Measurements from ENCODE around the gene TSPEAR. TPM values are rescaled to one million over a fixed set of nuclear protein-coding genes. Genes with fewer than 3 reads are reported as not detected.
"Not testable (repeated sequence)": the region's sequence is repeated elsewhere in the genome, so short reads cannot be mapped to it uniquely, and the experiment has no call there.

TSPEAR gene
- total RNA-seq, 6 experiments from 2014 or later: not detected

- DNase-seq: no peak
- no peaks in the 10 kb centered on the region; the same call in none of the 2 replicates for H3K9me3 Mint-ChIP-seq
- no peak overlapping the region for H3K27ac Mint-ChIP-seq
- peaks cover 16% of the 10 kb centered on the region for H3K27me3 Mint-ChIP-seq (ENCODE audit: insufficient read depth)
- H3K4me1 Mint-ChIP-seq (ENCODE audit: low read depth): peaks cover 9% of the 10 kb centered on the region; the same call in 1 of the 2 replicates
- H3K4me3 Mint-ChIP-seq: no peak overlapping the region
- no peaks in the 10 kb centered on the region for H3K36me3 Mint-ChIP-seq (ENCODE audit: low read depth)
- TF ChIP-seq CTCF (IDR thresholded peaks at IDR 0.05): 0 out of 2 replicates have a peak, but pooled peaks have one; percentile 9
Observed at GRCh38 chr21:44596068-44596725, 115.2 kb downstream of the TSPEAR start.

GRCh38 chr21:44595524-44595923 is 115.8 kb downstream of the TSPEAR start:
- no peak for DNase-seq
- H3K4me1 Mint-ChIP-seq (ENCODE audit: low read depth): peaks cover 9% of the 10 kb centered on the region; the same call in 1 of the 2 replicates
- H3K27ac Mint-ChIP-seq: no peak overlapping the region
- H3K4me3 Mint-ChIP-seq: no peak overlapping the region
- no peaks in the 10 kb centered on the region for H3K36me3 Mint-ChIP-seq (ENCODE audit: low read depth)
- TF ChIP-seq CTCF (IDR thresholded peaks at IDR 0.05): no peak
- H3K9me3 Mint-ChIP-seq: no peaks in the 10 kb centered on the region; the same call in none of the 2 replicates
- peaks cover 14% of the 10 kb centered on the region for H3K27me3 Mint-ChIP-seq (ENCODE audit: insufficient read depth)

- no peaks in the 10 kb centered on the region for H3K36me3 Mint-ChIP-seq (ENCODE audit: low read depth)
- H3K4me1 Mint-ChIP-seq (ENCODE audit: low read depth): peaks cover 9% of the 10 kb centered on the region; the same call in 1 of the 2 replicates
- DNase-seq: no peak
- H3K27ac Mint-ChIP-seq: no peak overlapping the region
- peaks cover 9% of the 10 kb centered on the region for H3K27me3 Mint-ChIP-seq (ENCODE audit: insufficient read depth)
- no peak overlapping the region for H3K4me3 Mint-ChIP-seq
- peaks cover 2% of the 10 kb centered on the region for H3K9me3 Mint-ChIP-seq
- no peak for TF ChIP-seq CTCF (IDR thresholded peaks at IDR 0.05)
Observed at GRCh38 chr21:44594406-44594916, 116.9 kb downstream of the TSPEAR start.

- Mint-ChIP-seq H3K27me3 (ENCODE audit: insufficient read depth) (peaks cover 8% of the 10 kb centered on the region), H3K4me1 (ENCODE audit: low read depth) (peaks cover 9% of the 10 kb centered on the region; the same call in 1 of the 2 replicates), H3K27ac (no peak overlapping the region), H3K9me3 (peaks cover 5% of the 10 kb centered on the region), H3K36me3 (ENCODE audit: low read depth) (no peaks in the 10 kb centered on the region), H3K4me3 (no peak overlapping the region)
- TF ChIP-seq CTCF (IDR thresholded peaks at IDR 0.05): no peak
- no peak for DNase-seq
Observed at GRCh38 chr21:44593598-44594405, 117.6 kb downstream of the TSPEAR start.

GRCh38 chr21:44592446-44593311 is 118.7 kb downstream of the TSPEAR start, which contains the start of gene KRTAP10-6:
Gene KRTAP10-6, minus strand, starts transcription at chr21:44592505. Its CDS starts 21 bp downstream, at chr21:44592484.
- H3K27me3 Mint-ChIP-seq (ENCODE audit: insufficient read depth): peaks cover 8% of the 10 kb centered on the region
- DNase-seq: no peak
- H3K9me3 Mint-ChIP-seq: peaks cover 5% of the 10 kb centered on the region; the same call in 1 of the 2 replicates
- no peak for TF ChIP-seq CTCF (IDR thresholded peaks at IDR 0.05)
- H3K27ac Mint-ChIP-seq: no peak within 1 kb of the TSS
- no peaks in the 10 kb centered on the region for H3K36me3 Mint-ChIP-seq (ENCODE audit: low read depth)
- H3K4me1 Mint-ChIP-seq (ENCODE audit: low read depth): peaks cover 9% of the 10 kb centered on the region; the same call in 1 of the 2 replicates
- no peak within 1 kb of the TSS for H3K4me3 Mint-ChIP-seq

- not testable (repeated sequence) for H3K27me3 Mint-ChIP-seq (ENCODE audit: insufficient read depth); H3K4me1 Mint-ChIP-seq (ENCODE audit: low read depth); H3K4me3 Mint-ChIP-seq; H3K36me3 Mint-ChIP-seq (ENCODE audit: low read depth); H3K27ac Mint-ChIP-seq; H3K9me3 Mint-ChIP-seq; DNase-seq
Observed at GRCh38 chr21:44591801-44592130, 119.6 kb downstream of the TSPEAR start.

GRCh38 chr21:44590897-44591800 is 120.2 kb downstream of the TSPEAR start:
- H3K4me1 Mint-ChIP-seq (ENCODE audit: low read depth); H3K36me3 Mint-ChIP-seq (ENCODE audit: low read depth); DNase-seq; H3K27ac Mint-ChIP-seq; H3K9me3 Mint-ChIP-seq; H3K4me3 Mint-ChIP-seq: not testable (repeated sequence)
- peaks cover 10% of the 10 kb centered on the region for H3K27me3 Mint-ChIP-seq (ENCODE audit: insufficient read depth)
